ENCODE measurements around the gene WDR38. TPM values are rescaled to one million over a fixed set of nuclear protein-coding genes. Genes with fewer than 3 reads are reported as not detected.

The WDR38 gene
- not detected in 2 replicates for total RNA-seq

- DNase-seq (ENCODE audit: low read depth in 2 of 2): peak; percentile 70 to 82
Observed at GRCh38 chr9:124852829-124853531, at the start of gene WDR38. TSS of gene WDR38 (plus strand) at chr9:124853460. CDS start at chr9:124853532, 72 bp downstream.

DNA sequence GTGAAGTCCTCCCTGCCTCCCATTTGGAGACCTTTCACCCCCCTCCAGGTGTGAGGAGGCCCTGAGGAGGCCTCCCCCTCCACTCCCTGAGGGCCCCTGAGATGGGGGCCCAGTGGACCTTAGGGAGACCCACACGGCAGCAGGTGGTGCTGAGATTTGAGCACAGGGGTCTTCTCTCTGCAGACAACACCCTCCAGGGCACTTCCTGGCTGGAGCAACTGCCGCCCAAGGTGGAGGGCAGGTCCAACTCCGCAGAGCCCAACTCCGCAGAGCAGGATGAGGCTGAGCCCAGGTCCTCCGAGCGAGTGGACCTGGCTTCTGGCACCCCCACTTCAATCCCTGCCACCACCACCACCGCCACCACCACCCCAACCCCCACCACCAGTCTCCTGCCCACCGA is 49.3 kb upstream of the WDR38 start:
- DNase-seq (ENCODE audit: low read depth in 2 of 2): no peak

- no peak for DNase-seq (ENCODE audit: low read depth in 2 of 2)
Observed at GRCh38 chr9:124805186-124805585, 48.1 kb upstream of the WDR38 start.

GRCh38 chr9:124808246-124808956 is 44.9 kb upstream of the WDR38 start:
- no peak for DNase-seq (ENCODE audit: low read depth in 2 of 2)

DNA sequence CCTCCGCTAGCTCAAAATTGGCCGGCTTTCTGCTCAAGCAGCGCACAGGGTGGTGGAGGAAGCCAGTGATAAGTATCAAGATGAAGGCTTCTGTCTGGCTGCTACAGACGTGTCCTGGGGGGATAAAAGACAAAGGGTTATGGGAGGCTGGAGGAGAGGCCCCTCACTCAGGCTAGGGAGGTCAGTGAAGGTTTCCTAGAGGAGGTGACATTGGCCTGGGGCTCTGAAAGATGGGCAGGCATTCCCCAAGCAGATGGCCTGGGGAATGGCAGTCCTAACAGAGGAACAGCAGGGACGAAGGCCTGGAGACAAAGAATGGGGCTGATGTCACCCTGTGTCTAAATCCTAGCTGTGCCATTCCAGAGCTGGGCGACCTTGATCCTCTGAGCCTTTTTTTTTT is 44.0 kb upstream of the WDR38 start:
- DNase-seq (ENCODE audit: low read depth in 2 of 2): no peak

DNA sequence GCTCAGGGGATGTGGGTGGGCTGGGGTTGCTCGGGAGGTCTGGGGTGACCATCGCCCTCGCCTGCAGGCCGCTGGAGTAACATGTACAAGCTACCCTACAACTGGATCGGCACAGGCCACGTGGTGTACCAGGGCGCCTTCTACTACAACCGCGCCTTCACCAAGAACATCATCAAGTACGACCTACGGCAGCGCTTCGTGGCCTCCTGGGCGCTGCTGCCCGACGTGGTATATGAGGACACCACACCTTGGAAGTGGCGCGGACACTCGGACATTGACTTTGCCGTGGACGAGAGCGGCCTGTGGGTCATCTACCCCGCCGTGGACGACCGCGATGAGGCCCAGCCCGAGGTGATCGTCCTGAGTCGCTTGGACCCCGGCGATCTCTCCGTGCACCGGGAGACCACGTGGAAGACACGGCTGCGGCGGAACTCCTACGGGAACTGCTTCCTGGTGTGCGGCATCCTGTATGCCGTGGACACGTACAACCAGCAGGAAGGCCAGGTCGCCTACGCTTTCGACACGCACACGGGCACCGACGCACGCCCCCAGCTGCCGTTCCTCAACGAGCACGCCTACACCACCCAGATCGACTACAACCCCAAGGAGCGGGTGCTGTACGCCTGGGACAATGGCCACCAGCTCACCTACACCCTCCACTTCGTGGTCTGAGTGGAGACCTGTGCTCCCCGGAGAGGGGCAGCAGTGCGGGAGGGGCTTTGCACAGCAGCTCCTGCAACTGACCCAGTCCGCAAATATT is 43.3 kb upstream of the WDR38 start:
- no peak for DNase-seq (ENCODE audit: low read depth in 2 of 2)

- DNase-seq (ENCODE audit: low read depth in 2 of 2): peak in 1 of 2 donors; percentile 53
Observed at GRCh38 chr9:124810663-124811355, 42.5 kb upstream of the WDR38 start.

DNA sequence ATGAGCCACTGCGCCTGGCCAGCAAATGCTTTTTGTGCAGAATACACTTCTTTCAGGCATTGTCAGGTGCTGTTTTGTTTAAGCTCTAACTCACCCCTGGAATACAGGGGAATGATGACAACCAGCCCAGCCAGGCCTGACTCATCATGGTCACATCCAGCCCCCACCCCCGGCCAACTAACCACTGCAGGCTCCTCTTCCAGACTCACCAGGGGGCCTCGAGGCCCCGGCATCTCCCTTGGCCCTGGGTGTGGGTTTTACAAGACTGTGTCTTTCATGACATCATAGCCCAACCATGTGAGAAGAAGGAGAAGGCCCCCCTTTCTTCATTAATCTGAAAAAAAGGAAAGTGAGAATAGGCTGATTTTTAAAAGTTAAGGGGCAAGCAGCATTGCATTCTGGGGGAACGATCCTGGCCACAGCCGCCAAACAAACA is 40.8 kb upstream of the WDR38 start:
- DNase-seq (ENCODE audit: low read depth in 2 of 2): peak in 1 of 2 donors; percentile 41

GRCh38 chr9:124813041-124813440 is 40.2 kb upstream of the WDR38 start:
- no peak for DNase-seq (ENCODE audit: low read depth in 2 of 2)

DNA sequence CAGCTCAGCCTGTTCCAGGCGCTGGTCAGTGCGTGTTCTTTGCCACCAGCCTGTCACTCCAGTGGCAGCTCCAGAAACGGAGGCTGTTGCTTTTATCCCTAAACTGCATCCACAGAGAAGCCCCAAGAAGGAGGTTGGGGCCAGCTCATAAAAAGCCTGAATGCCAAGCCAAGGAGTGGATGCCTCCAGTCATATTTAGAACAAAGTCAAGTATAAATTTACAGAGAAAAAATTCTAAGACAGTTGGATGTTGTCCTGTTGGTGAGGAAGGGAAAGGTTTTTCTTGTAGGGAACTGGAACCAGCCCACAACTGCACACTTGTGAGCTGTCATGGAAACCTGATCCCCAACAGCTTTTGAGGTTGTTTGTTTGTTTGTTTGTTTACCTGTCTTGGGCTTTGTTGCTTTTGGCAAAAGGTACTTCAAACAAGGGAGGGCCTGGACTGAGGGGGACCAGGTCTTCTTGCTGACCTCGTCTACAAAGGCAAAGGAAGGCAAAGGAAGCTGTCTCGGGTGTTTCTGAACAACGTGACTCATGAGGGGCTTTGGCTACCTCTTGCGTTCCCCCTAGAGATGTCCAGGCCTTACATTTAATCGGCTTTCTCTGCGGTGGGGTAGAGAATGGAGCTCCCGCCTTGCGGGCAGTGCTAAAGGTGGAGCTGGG is 39.6 kb upstream of the WDR38 start:
- DNase-seq (ENCODE audit: low read depth in 2 of 2): no peak

- DNase-seq (ENCODE audit: low read depth in 2 of 2): no peak
Observed at GRCh38 chr9:124814164-124814535, 39.1 kb upstream of the WDR38 start.

DNA sequence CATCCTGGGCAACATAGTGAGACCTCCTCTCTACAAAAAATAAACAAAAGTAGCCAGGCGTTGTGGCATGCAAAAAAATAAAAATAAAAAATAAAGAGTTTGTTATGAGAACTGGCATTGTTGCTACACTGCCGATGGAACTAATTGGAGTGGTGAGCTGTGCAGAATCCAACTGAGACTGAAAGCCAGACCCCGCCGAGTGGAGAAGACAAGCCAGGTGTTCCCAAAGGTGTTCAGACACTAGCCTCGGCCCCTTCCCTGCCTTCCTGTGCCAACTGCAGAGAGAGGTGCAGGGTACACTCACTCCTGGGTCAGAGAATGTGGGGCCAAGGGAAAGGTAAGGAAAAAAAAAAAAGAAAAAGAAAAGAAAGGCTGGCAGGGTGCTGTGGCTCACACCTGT is 37.7 kb upstream of the WDR38 start:
- DNase-seq (ENCODE audit: low read depth in 2 of 2): no peak

DNA sequence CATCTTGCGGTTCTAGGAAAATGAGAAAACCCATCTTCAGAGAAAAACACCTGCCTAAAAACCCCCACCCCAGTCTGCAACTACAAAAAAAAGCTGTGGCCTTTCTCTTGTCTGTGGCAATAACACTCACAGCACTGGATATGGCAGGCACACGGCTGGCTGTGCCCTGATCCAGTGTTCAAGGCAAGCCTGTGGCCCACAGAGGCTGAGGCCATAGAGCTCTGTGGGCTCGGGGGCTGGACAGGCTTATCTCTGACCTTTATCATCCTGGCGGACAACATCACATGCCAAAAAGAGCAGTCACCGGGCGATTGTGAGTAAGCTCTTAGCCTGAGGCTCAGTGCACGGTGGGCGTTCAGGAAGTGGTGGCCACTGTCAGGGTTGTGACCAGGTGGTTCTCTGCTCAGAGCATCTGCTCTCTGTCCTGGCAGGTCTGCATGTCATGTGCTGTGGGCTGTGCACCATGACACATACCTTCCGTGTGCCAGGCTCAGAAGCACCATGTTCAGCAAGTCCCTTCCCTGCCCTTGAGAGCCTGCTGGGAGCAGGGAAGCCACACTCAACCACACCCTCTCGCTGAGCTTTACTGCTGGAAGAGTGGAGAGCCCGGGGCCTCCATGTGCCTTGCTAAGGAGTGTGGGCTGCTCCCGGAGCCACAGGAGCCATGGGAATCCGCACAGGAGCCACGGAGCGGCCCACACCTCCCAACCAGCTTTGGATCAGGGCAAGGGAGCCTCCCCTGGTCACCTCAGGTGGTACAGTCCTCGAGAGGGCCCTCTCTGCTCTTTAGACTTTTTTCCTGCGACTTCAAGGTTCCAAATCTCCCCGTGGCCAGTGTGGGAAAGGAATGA is 34.6 kb upstream of the WDR38 start:
- DNase-seq (ENCODE audit: low read depth in 2 of 2): peak in 1 of 2 donors; percentile 79

- DNase-seq (ENCODE audit: low read depth in 2 of 2): no peak
Observed at GRCh38 chr9:124820698-124821623, 32.3 kb upstream of the WDR38 start.

DNA sequence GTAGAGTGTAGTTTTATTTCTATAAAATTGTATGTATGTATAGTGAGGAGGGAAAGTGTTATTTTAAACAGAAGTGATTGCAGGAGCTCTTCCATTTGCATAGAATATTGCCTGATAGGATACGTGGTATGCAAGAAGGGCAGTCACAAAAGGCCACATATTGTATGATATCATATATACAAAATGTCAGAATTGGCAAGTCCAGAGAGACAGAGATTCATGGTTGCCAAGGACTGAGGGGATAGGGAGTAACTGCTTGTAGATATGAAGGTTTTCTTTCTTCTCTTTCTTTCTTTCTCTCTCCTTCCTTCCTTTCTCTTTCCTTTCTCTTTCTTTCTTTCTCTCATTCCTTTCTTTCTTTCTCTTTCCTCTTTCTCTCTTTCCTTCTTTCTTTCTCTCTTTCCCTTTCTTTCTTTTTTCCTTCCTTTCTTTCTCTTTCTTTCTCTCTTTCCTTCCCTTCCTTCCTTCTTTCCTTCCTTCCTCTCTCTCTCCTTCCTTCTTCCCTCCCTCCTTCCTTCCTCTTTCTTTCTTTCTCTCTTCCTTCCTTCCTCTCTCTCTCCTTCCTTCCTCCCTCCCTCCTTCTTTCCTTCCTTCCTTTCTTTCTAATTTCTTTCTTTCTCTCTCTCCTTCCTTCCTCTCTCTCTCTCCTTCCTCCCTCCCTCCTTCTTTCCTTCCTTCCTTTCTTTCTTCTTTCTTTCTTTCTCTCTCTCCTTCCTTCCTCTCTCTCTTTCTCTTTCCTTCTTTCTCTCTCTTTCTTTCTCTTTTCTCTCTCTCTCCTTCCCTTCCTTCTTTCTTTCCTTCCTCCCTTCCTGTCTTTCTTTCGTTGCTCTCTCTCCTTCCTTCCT is 24.5 kb upstream of the WDR38 start:
- no peak for DNase-seq (ENCODE audit: low read depth in 2 of 2)

GRCh38 chr9:124829334-124829669 is 24.0 kb upstream of the WDR38 start:
- DNase-seq (ENCODE audit: low read depth in 2 of 2): no peak

DNA sequence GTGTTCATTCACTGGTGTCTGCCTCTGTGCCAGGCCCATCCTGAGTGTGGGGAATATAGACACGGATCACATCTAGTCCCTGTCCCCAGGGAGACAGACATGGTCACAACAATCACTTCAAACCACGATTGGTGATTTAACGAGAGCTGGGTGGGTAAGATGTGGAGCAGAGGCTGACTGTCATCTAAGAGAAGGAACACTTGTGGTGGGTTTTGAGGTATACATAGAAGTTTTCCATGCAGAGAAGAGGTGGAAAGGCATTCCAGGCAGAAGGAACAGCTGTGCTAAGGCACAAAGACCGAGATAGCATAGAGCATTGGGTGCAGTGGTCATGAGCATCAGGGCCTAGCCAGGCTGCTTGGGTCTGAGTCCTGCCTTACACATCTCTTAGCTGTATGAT is 22.7 kb upstream of the WDR38 start:
- DNase-seq (ENCODE audit: low read depth in 2 of 2): no peak

GRCh38 chr9:124831642-124832364 is 21.5 kb upstream of the WDR38 start:
- DNase-seq (ENCODE audit: low read depth in 2 of 2): peak in 1 of 2 donors; percentile 17
